NAMALWA (cell line): ENCODE results near the gene COL1A1.

Source experiments
- DNase-seq: peaks from one replicate; pipeline ENCODE4 v3.0.0-alpha.2; 2015; ENCODE audit warnings: low spot score

COL1A1 gene

DNA sequence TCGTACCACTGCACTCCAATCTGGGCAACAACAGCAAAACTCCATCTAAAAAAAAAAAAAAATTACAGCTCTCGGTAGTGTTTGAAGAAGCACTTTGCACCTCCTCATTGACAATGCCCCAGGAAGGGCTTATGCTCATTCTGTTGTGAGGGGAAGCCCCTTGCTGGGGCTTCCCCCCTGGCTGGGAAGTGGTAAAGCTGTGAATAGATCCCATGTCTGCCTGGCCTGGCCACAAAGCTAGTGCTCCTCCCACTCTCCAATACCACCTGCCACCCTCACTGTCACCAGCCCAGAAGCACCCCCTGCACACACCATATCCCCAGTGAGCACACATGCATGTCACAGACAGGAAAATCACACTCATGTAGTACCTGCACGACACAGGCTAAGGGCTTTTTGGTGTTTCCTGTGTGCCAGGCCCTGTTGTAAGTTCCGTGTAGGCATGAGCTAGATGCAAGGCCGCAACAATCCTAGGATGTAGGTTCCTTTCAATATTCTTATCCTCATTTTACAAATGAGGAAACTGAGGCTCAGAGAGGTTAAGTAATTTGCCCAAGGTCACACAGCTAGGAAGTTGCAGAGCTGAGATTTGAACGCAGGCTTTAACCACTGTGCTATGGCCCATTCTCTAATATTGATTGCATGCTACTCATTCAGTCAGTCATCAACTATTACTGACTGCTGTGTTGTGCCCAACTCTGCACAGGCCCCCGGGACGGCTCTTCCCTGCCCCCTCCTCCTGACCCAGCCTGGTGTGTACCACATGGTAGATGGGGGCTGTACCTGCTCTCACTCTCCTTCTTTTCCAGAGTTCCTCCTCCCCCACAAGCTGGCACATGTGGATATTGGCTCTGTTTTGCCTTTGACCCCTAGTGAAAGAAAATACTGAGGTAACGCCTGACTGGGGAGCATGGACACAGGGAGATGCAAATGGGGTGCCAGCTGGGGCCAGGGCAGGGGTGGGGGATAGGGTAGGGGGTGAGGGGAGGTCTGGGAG, 11.9 kb upstream of the COL1A1 start:
- peak; percentile 24 for DNase-seq

GRCh38 chr17:50212121-50212843, 10.9 kb upstream of the COL1A1 start:
- no peak for DNase-seq

DNA sequence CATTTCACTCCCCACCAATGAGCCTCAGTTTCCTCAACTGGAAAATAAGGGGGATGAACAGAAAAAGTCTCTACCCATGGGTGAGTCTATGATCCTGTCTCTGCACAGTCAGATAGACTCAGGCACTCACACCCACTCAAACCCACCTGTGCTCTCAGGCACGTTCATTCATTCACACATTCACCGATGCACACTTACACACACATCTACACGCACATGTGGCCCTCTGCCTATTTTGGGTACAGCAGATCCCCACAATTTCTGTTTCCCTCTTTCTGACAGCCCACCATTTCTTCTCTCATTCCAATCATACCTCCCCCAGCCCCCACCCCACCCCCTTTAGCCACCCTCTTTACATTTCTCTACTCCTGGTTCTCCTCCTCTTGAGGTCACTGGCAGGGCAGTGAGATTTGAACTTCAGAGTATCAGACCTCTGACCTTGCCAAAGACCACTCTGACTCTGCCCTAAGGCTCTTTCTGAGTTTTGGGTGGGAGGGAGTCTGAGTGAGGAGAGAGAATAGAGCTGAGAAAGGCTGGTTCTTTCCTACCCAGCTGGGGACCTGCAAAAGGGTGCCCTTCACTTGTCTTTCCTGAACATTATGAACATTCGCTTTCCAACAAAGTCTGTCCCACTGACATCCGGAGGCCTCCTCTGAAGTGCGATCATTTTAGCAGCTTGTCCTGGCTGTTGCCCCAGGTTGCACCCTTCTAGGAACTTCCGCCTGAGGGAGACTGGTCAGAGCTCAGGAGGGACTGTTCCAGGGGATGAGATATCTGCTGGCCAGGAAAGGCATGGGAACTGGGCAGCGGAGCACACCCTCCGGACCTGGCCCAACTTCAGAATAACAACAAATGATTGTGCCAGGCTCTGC, 10.1 kb upstream of the COL1A1 start:
- DNase-seq: no peak

GRCh38 chr17:50210240-50211225, 9.1 kb upstream of the COL1A1 start:
- no peak for DNase-seq

DNA sequence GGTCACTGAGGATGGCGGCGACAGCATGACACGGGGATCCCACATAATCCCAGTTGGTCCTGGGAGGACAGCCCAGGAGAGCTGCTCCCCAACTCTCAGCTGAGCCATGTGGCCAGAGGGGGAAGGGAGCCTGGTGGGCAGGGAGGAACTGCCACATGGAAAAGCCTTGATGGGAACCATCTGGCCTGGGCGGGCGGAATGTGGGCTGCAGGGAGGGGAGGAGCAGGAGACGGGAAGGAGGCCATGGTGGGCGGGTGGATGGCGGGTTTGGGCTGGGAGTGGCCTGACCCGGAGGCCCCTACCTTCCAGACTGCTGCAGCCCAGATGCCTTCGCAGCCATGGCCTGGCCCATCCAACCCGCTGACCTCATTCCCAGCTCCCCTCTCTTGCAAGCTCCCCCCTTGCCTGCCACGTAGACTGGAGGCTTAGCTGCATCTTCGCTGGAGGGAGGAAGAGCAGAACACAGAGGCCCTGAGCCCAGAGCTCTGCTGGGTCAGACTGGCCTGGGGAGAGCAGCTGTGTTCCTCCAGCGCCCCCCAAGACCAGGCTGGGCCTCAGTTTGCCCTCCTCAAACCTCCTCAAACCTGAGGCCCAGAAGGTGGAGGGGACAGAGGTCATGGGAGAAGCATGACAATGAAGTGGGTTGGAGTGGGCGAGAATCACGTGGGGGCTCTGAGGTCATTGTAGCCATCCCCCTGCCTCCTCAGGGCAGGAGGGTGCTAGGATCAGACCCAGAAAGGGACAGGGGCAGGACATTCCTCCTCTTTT, 8.2 kb upstream of the COL1A1 start:
- no peak for DNase-seq

DNA sequence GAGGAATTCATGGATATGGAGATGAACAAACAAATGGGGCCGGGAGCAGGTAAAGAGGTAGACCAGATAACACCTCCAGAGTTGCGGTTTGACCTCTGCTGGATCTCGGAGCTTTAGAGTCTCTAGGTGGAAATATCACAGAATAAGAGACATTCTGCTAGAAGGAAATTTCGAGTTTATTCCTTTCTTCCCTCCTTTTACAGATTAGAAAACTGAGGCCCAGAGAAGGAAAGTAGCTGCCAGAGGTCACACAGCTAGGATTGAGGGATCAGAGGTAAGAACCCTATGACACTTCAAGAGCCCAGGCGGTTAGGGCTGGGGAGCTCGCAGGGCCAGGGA, 7.7 kb upstream of the COL1A1 start:
- no peak for DNase-seq

GRCh38 chr17:50208611-50209061, 7.2 kb upstream of the COL1A1 start:
- no peak for DNase-seq

DNA sequence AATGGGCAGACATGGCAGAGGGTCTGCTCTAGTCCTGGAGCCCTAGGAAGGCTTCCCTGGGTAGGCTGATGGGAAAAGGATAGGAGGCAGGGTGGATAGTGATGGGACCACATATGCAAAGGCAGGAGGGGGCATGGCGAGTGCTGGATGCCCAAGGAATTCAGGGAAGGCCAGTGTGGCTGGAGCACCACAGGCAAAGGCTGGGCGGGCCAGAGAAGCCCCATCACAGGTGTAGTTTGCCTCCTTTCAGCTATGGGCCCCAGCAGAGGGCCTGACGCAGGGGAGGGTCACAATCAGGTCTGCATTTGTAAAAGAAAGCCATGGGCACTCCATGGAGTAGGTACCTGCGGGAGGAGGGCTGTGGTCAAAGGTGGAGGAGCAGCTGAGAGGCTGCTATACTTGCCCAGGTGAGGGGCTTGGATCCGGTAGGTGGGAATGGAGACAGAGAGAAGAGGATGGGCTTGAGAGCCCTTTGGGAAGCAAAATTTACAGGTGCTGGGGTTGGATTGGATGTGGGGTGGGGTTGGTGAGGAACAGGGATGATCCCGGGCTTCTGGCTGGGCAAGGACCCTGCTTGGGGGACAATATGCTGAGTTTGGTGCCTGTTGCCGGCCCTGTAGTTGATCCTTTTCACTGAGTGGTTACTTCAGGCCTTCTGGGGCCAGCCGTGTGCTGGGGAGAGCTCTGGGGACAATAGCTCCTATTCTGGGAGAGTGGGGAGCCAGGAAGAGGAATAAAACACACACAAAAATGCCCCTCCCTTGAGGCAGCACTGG, 6.5 kb upstream of the COL1A1 start:
- no peak for DNase-seq

DNA sequence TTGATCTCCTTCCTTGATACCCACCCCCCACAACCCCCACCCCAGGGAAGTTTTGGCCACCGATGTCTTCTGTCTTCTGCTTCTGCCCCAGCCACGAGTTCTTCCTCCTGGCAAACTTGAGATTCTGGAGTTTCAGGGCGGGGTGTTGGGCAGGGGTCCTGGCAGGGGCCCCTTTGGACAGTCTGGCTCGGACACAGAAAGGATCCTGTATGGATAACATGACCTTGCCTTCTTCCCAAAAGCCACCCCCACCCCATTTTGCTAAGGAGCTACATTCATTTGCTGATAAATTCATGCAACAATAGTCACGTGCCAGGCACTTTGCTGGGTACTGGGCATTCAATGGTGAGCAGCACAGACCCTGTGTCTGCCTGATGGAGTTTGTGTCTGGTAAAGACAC, 5.9 kb upstream of the COL1A1 start:
- no peak for DNase-seq

GRCh38 chr17:50206604-50207293, 5.3 kb upstream of the COL1A1 start:
- DNase-seq: no peak

GRCh38 chr17:50205963-50206505, 4.6 kb upstream of the COL1A1 start:
- DNase-seq: no peak

DNA sequence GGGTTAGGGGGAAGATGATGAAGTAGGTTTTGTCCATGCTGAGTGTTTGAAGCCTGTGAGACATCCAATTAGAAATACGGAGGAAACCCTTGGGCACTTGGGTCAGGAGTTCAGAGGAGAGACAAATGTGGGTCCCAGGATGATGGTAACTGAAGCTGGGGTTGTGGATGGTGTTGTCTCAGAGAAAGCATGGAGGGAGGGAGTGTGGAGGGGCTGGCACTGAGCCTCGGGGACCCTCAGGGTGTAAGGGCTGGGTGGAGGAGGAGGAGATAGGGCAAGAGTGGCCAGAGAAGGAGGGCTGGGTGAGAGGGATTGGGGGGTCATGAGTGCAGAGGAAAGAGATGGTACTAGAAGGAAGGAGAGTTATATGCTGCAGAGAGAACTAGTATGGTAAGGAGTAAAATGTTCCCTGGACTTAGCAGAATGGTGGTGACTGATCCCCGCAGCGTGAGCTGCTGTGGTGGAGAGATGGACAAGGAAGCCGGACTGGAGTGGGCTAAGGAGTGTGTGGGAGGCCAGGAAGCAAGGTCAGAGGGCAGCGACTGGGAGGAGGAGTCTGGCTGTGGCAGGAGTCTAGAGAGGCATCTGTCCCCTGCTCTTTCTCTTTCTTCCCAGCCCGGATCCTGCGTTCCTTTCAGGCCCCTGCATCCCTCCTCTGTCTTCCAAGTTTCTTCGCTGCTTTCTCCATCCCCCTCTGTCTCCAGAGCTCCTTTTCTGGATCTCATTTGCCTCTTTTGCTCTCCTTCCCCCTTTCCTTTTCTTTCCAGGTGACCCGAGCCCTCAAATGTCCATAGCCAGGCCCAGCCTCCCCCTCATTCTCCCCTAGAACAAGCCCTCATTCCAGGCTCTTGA, 3.9 kb upstream of the COL1A1 start:
- no peak for DNase-seq

- no peak for DNase-seq
These were observed 3.0 kb upstream of the COL1A1 start for GRCh38 chr17:50204431-50204830.

- no peak for DNase-seq
These were observed 2.3 kb upstream of the COL1A1 start for GRCh38 chr17:50203604-50204345.

DNA sequence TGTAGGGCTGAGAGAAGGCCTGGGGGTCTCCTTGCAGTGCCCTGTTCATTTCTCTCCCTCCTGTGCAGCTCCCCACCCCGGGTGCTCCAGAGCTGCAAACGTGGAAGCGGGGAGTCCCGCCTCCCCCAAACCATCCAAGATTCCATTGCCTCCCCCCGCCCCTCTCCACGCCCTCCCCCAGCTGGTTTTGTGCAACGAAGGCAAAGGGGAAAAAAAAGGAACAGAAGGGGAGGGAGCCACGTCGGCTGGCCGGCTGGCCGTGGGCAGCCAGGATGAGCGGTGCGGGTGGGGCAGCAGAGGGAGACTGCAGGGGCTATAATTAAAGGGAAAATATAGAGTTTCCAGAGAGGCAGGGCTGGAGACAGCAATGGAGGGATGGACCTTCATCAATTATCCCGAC, 1.7 kb upstream of the COL1A1 start:
- no peak for DNase-seq

GRCh38 chr17:50200457-50201275, 765 bp downstream of the COL1A1 start:
- DNase-seq: peak; percentile 87
